Stimulated activated CD4-positive, alpha-beta T cell treated with anti-CD3 and anti-CD28 coated beads, Interleukin-1b, Interleukin-23, amount 100 ng/mL, for 24 hours (primary cell): ENCODE data around the gene SNRNP25.
A peak's percentile ranks its signal among the peaks of the same experiment; 100 is the strongest.
"Not testable (repeated sequence)": the region's sequence is repeated elsewhere in the genome, so short reads cannot be mapped to it uniquely, and the experiment has no call there.

ENCODE experiments used
- DNase-seq, 4 experiments: peaks; one replicate each; pipeline ENCODE4 v3.0.0-alpha.2; 2020; ENCODE audit warnings: low read depth in 4 of 4, low spot score in 1 of 4

Gene SNRNP25

DNA sequence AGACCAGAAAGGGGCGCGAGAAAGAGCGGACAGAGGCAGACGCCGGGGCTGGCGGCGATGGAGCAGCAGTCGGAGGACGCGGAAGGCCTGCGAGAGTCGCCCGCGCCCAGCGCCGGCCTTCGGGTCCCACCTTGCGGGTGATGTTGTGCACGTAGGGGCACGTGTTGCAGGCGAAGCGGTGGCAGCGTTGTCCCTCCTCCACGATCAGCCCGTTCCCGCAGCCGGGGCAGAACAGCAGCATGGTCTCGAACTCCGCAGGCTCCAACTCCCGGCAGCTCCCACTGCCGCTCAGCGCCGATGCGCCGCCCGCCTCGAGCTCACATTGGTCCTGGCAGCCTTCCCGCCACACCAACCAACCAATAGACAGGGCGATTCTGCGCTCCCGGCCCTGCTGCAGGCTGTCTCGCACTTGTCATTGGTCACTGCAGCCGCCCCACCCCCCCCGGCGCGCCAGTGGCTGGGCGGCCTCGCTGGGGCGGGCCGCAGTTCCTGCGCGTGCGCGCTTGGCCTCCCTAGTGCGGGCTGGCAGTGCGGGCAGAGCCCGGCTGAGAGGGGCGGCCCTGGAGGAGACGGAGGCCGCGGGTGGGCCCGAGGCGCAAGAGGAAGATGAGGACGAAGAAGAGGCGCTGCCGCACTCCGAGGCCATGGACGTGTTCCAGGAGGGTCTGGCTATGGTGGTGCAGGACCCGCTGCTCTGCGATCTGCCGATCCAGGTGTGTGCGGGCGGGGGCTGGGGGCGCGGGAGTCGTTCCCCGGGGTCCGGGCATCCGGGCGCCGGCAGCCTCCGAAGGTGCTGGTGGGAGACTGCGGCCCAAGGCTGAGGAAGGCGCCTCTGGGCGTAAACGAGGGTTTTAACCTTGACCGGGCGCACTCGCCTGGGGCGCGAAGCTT, at the start of gene SNRNP25, which contains the start of gene POLR3K:
SNRNP25 (plus strand) TSS at position 483 of the 891 bp plus-strand sequence; CDS start at position 672, 189 bp downstream.
POLR3K (minus strand) TSS at position 263 of the 891 bp plus-strand sequence; CDS start at position 241, 22 bp downstream.
- peak; percentile 90 to 99 (median 96) for DNase-seq

DNA sequence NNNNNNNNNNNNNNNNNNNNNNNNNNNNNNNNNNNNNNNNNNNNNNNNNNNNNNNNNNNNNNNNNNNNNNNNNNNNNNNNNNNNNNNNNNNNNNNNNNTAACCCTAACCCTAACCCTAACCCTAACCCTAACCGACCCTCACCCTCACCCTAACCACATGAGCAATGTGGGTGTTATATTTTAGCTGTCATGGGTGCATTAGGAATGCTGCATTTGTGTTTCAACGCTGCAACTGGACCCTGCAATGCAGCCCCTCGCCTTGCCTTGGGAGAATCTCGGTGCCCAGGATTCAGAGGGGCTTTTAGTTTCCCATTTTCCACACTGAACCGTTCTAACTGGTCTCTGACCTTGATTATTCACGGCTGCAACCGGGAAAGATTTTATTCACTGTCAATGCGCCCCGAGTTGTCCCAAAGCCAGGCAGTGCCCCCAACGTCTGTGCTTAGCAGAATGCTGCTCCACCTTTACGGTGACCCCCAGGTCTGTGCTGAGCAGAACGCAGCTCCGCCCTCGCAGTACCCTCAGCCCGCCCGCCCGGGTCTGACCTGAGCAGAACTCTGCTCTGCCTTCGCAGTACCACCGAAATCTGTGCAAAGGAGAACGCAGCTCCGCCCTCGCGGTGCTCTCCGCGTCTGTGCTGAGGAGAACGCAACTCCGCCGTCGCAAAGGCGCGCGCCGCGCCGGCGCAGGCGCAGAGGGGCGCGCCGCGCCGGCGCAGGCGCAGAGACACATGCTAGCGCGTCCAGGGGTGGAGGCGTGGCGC, 43.5 kb upstream of the SNRNP25 start:
- DNase-seq = no peak

DNA sequence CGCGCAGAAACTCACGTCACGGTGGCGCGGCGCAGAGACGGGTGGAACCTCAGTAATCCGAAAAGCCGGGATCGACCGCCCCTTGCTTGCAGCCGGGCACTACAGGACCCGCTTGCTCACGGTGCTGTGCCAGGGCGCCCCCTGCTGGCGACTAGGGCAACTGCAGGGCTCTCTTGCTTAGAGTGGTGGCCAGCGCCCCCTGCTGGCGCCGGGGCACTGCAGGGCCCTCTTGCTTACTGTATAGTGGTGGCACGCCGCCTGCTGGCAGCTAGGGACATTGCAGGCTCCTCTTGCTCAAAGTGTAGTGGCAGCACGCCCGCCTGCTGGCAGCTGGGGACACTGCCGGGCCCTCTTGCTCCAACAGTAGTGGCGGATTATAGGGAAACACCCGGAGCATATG, 42.9 kb upstream of the SNRNP25 start:
- peak; percentile 45 to 85 (median 66) for DNase-seq

DNA sequence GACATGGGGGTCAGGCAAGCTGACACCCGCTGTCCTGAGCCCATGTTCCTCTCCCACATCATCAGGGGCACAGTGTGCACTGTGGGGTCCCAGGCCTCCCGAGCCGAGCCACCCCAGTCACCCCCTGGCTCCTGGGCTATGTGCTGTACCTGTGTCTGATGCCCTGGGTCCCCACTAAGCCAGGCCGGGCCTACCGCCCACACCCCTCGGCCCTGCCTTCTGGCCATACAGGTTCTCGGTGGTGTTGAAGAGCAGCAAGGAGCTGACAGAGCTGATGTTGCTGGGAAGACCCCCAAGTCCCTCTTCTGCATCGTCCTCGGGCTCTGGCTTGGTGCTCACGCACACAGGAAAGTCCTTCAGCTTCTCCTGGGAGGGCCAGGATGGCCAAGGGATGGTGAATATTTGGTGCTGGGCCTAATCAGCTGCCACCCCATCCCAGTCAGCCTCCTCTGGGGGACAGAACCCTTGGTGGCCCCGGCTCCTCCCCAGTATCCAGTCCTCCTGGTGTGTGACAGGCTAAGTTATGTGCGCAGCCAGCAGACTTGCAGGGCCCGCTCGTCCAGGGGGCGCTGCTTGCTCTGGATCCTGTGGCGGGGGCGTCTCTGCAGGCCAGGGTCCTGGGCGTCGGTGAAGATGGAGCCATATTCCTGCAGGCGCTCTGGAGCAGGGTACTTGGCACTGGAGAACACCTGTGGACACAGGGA, 36.4 kb upstream of the SNRNP25 start:
- DNase-seq = not testable (repeated sequence)

DNA sequence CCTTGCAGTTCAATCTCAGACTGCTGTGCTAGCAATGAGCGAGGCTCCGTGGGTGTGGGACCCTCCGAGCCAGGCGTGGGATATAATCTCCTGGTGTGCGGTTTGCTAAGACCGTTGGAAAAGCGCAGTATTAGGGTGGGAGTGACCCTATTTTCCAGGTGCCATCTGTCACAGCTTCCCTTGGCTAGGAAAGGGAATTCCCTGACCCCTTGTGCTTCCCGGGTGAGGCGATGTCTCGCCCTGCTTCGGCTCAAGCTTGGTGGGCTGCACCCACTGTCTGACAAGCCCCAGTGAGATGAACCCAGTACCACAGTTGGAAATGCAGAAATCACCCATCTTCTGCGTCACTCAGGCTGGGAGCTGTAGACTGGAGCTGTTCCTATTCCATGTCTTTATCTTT, 32.7 kb upstream of the SNRNP25 start:
- DNase-seq = not testable (repeated sequence)

DNA sequence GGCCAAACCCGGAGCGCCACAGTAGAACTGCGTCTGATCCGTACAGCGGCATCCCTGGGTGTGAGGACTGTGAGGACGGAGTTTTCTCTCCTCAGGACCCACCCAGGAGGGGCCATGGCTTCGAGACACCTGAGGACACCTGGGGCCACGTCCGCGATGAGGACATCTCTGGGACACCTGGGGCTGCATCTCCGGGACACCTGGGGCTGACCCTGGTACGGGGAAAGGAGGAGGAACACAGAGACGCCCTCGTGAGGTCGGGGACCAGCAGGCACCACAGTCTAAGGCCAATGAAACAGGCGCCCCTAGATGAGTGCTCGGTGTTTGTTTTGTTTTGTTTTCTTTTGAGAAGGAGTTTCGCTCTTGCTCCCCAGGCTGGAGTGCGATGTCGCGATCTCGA, 29.5 kb upstream of the SNRNP25 start:
- DNase-seq = not testable (repeated sequence)

DNA sequence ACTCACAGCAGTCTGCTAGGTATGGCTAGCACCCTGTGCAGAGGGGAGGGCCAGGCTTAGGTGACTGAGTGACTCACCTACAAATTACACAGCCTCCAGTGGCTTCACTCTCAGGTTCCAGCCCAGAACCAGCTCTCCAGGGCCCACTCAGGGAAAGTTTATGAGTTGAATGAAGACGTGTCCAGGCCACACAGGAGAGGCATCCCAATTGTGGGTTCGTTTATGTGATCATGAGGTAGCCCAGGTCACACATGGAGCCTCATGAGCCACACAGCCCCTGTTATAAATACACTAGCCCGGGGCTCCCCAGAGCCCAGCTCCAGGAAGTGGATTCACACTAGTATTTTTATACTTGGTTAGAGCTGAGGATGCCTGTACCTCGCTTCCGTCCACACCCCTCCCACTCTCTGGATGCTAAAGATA, 27.7 kb upstream of the SNRNP25 start:
- not testable (repeated sequence) for DNase-seq

DNA sequence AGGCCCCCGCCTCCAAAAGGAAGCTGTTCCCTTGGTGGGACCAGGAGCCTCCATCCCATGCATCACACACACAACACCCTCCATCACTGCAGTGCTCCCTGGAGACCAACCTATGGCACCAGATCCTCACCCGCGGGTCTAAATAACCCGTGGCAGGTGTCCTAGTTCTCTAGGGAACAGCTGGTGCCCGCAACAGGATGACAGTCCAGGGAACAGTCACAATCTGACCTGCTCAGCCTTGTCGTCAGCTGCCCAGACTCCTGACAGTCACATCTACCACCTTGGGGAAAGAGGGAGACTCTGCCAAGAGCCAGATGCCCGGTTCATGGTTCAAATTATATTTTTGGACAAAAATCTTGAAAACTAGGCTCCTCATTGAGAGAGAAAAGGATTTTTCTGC, 23.0 kb upstream of the SNRNP25 start:
- not testable (repeated sequence) for DNase-seq

DNA sequence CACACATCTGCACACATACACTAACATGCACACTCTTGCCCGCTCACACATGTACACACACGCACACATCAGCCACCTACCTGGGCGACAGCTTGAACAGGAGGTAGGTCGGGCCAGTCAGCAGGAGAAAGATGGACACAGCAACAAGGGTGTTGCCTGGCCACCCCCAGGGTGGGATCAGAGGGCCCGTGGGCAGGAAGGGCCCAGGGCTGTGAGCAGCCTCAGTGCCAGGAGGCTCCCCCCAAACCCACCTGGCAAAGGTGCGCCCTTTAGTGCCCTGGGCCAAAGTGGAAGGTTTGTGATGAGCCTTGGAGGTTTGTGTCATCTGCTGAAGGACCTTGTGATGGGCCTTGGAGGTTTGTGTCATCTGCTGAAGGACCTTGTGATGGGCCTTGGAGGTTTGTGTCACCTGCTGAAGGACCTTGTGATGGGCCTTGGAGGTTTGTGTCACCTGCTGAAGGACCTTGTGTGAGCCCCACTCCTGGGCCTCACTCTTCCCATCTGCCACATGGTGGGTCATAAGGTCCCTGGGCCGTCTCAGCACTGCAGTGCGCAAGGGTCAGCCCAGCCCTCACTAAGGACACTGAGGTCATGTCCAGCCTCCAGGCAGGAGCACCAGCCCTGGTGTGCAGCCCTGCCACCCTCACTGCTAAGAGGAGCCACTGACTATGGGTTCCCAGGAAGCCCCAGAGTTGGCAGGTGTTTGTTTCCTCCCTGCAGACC, 20.3 kb upstream of the SNRNP25 start:
- not testable (repeated sequence) for DNase-seq

DNA sequence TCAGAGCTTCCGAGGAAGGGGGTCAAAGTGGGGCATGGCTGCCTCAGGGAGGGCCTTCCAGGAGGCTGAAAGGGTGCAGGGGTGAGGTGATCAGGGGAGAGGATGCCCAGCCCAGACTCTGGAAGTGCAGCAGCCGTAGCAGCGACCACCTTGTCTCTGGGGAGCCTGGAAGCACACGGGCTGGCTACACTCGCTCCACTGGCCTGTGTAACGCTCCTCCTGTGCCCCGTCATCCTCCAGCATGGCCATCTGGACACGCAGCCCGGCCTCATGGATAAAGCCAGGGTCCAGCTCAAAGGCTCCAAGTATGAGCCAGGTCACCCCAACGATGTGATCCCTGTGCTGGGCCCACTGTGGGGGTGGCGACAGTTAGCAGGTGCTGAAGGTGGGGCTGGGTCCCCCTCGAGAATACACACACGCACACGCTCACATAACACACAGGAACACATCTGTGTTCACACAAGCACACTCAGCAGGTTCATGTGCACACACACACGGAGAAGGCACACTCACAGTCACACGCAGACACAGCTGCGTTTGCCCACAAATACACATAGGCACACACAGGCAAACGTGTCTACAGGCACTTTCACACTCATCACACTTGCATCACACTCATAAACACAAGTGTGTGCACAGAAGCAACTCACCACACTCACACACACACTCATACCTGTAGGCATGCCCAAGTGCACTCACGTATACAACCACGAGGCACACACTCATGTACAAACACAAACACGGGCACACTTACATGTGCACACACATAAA, 19.6 kb upstream of the SNRNP25 start:
- DNase-seq = no peak

DNA sequence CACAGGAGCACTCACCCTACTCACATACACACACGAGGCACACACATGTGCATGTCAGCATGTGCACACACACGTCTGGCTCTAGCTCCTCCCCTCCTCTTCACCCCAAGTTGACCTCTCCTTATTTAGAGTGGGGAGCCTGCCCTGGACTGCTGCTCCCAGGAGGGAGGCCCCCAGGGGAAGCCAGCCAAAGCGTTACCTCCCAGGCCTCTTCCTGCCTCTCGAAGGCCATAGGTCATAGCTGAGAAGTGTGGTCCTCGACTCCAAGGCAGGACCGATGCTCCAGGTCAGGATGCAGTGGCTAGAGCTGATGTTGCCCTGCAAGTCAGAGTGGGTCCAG, 19.0 kb upstream of the SNRNP25 start:
- DNase-seq = no peak

DNA sequence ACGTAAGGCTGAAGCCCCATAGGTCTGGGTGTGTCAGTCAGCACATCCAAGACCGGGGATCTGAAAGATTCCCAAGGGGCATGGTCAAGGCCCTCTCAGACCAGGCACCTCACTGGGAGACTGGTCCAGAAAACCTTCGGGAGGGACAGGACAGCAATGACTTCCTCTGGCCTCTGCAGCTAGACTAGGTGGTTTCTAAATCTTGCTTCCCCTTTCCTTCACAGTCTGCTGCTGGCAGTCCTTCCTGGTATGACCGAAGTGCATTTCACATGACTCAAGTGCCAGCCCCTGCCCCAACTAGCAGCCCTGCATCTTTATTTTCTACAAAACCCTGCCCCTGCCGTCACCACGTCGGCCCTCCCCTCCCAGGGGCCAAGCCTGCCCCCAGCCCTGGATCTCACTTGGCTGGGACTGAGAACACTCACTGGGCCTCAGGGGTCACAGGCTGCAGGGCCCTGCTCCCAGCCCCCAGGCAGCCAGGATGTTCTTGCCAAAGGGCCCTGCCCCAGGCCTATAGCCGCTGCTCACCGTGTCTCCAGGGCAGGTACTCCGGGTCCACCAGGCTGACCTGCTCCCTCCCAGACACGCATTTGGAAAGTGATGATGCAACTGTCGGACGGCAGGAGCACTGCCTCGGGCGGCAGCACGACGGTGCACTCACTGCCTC, 18.5 kb upstream of the SNRNP25 start:
- DNase-seq = no peak

DNA sequence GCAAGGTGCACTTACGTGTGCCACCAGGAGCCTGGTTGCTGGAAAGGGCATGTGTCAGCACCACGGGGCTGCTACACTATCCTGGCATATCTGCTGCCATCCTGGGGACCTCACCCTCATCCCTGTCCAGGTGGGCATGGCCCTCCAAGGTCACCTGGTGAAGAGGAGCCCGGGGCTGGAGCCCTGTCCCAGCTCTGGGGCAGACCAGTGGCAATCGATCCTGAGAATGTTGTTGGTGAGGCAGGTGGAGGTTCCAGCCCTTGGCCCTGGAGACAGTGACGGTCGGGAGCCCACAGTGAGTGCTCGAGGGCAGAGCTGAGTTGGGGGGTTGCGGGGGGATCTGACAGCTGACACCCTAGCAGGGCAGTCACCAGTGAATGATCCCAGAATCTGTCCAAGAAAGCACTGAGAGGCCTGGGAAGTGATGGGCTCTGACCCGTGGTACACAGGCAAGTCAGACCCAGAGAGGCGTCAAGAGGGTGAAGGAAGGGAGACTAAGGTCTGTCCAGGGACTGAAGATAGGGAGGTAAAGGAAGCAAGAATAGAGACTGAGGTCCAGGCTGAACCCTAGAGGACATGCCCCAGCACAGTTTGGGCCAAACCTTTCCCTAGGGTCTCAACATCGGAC, 17.8 kb upstream of the SNRNP25 start:
- no peak for DNase-seq

DNA sequence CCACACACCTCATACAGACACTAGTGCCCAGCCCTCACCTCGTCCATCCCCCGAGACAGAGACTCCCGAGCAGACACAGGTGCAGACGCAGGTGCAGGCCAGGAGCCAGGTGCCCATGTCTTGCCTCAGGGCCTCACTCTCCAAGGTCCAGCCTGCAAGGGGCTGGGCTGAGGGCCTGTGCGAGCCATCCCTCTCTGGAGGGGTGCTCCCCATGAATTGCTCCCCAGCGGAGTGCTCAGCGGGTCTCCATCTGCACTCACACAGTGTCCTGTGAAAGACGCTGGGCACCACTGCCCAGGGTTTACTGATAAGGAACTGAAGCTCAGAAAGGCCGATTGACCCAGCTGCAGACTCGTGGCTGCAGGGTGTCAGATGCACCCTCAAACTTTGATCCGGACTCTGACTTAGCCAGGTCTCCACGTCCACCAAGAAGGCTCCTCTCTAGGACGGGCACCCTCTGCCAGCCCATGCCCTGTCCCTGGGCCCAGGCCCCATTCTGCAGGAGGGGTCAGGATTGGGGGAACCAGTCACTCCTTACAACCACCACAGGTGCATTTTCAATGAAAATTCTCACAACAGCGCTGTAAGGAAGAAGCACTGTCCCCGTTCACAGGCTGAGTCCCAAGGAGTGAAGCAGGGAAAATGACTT, 17.2 kb upstream of the SNRNP25 start:
- no peak for DNase-seq

DNA sequence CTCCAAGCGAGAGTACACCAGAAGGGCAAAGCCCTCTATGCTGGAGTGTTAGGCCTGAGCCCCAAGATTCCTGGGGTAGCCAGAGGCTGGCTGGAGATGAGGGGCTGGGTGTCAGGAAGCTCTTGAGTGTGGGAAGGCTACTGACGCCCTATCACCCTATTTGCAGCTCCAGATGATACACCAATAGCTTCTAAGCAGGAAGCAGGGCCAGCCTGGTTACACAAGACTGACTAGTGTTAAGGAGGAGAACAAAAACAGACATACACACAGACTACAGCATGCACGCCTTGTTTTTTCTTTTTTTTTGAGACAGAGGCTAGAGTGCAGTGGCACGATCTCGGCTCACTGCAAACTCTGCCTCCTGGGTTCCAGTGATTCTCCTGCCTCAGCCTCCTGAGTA, 16.1 kb upstream of the SNRNP25 start:
- no peak for DNase-seq

DNA sequence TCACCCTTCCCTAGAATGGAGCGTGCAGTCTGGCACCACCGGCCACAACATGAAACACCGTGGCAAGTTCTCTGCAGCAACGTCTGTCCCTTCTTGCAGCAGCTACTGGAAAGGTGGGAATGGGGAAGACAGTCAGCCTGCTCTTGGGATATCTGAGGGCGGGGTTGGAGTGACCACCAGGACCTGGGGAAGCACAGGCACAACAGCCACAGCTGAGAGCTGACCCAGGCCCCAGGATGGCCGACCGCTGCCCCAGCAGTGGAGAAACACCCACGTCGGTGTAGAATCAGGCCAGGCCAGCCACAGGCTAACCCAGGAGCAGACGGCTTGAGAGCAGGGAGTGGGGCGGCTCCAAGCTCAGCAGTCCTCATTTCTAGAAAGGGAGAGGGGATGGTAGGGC, 15.4 kb upstream of the SNRNP25 start:
- not testable (repeated sequence) for DNase-seq

DNA sequence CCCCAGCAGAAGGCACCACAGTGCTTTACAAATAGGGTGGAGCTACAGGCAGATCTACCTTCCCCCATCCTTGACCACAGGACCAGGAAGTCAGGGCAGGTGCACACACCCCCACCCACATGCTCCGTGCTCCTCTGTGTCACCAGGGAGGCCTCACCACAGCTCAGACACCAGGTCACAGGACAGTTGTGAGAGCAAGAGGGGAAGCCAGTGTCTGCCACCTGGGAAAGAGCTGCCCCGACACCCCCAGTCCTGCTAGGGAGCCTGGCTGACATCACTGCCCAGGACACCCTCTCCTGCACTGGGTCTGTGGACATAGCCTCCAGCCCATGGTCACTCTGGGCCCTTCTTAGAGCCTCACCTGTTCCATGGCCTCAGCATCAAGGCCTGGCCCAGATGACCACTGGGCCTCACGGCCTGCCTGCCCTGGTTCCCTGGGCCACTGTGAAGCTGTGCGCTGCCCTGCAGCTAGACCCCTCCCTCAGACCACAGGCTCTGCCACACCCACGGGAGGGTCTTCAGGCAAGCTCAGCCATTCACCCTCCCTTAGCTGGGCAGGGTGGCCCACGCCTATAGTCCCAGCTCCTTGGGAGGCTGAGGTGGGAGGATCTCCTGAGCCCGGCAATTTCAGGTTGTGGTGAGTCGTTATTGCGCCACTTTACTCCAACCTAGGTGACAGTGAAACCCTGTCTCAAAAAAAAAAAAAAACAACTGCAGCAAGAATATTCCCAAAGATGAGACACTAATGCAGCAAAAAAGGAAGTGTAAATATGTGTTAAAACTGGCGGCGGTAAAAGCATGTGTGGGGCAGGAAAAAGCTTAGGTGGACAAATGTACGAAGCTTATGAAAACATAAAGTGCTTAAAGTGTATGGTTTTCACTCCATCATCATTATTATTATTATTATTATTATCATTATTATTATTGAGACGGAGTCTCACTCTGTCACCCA, 14.4 kb upstream of the SNRNP25 start:
- DNase-seq = peak in 1 of 4 experiments; percentile 12
